NT2/D1 (cell line): ENCODE measurements around the gene NDUFB7.

Experiments used
- SUZ12 ChIP-seq: IDR thresholded peaks from 2 replicates; pipeline ENCODE4 v1.6.1; 2011; ENCODE audit not compliant: insufficient read length, insufficient read depth; ENCODE audit errors: extremely low read depth
- YY1 ChIP-seq: IDR thresholded peaks from 2 replicates; pipeline ENCODE4 v1.6.1; 2011; ENCODE audit not compliant: insufficient read length, insufficient read depth
- ZNF274 ChIP-seq: IDR thresholded peaks from 2 replicates; pipeline ENCODE4 v1.6.1; 2011; ENCODE audit warnings: mild to moderate bottlenecking, low read depth, low read length

DNA sequence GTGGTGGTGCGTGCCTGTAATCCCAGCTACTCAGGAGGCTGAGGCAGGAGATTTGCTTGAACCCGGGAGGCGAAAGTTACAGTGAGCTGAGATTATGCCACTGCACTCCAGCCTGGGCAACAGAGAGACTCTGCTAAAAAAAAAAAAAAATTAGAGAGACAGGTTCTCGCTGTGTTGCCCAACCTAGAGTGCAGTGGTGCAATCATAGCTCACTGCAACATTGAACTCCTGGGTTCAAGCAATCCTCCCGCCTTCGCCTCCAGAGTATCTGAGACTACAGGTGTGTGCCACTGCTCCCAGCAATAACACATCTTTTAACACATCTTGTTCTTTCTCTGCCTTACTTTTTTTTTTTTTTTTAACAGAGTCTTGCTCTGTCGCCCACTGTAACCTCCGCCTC is 43.8 kb upstream of the NDUFB7 start:
- no peak for TF ChIP-seq YY1
- TF ChIP-seq ZNF274: no peak
- no peak for TF ChIP-seq SUZ12
